HS-5 (cell line): ENCODE data around the gene TFF3.

ENCODE experiments used
- DNase-seq: peaks from one replicate; pipeline ENCODE4 v3.0.0-alpha.2; 2012; ENCODE audit warnings: low read depth

TFF3 gene

GRCh38 chr21:42346866-42347600 lies 31.8 kb upstream of the TFF3 start:
- DNase-seq = no peak

GRCh38 chr21:42346441-42346840 lies 31.2 kb upstream of the TFF3 start:
- DNase-seq = no peak

GRCh38 chr21:42344631-42345030 lies 29.4 kb upstream of the TFF3 start:
- no peak for DNase-seq

- DNase-seq = no peak
Observed at GRCh38 chr21:42343963-42344510, 28.8 kb upstream of the TFF3 start.

- no peak for DNase-seq
Observed at GRCh38 chr21:42343556-42343955, 28.3 kb upstream of the TFF3 start.

- no peak for DNase-seq
Observed at GRCh38 chr21:42343101-42343500, 27.9 kb upstream of the TFF3 start.

- no peak for DNase-seq
Observed at GRCh38 chr21:42341776-42342542, 26.8 kb upstream of the TFF3 start.

- no peak for DNase-seq
Observed at GRCh38 chr21:42340187-42341050, 25.2 kb upstream of the TFF3 start.

GRCh38 chr21:42338729-42339715 lies 23.8 kb upstream of the TFF3 start:
- DNase-seq = no peak

- DNase-seq = no peak
Observed at GRCh38 chr21:42337830-42338728, 22.9 kb upstream of the TFF3 start.

GRCh38 chr21:42337276-42337675 lies 22.1 kb upstream of the TFF3 start:
- no peak for DNase-seq

- DNase-seq = no peak
Observed at GRCh38 chr21:42336054-42336453, 20.8 kb upstream of the TFF3 start.

GRCh38 chr21:42332557-42333317 lies 17.5 kb upstream of the TFF3 start:
- DNase-seq = no peak

GRCh38 chr21:42331660-42332059 lies 16.5 kb upstream of the TFF3 start:
- DNase-seq = no peak

GRCh38 chr21:42330380-42331371 lies 15.5 kb upstream of the TFF3 start:
- DNase-seq = no peak

- DNase-seq = no peak
Observed at GRCh38 chr21:42324896-42325295, 9.7 kb upstream of the TFF3 start.

- no peak for DNase-seq
Observed at GRCh38 chr21:42321845-42322244, 6.6 kb upstream of the TFF3 start.

- no peak for DNase-seq
Observed at GRCh38 chr21:42321231-42321630, 6.0 kb upstream of the TFF3 start.
